ENCODE measurements around the gene CTNNA2.

Gene CTNNA2

GRCh38 chr2:79713131-79713785 is 200.4 kb downstream of the CTNNA2 start:
- no peak for DNase-seq
- no peak for TF ChIP-seq CTCF (IDR thresholded peaks at IDR 0.05; ENCODE audit: low read depth, low read length, missing control alignments)
- H3K27ac ChIP-seq = no peak overlapping the region

GRCh38 chr2:79714283-79714682 is 201.4 kb downstream of the CTNNA2 start:
- no peaks in the 10 kb centered on the region for H3K36me3 ChIP-seq (replicated peaks)
- H3K4me3 ChIP-seq (ENCODE audit: low read depth, low read length) = no peak overlapping the region
- no peak overlapping the region for H3K27ac ChIP-seq
- H3K27me3 ChIP-seq (replicated peaks) = no peaks in the 10 kb centered on the region
- TF ChIP-seq CTCF (IDR thresholded peaks at IDR 0.05; ENCODE audit: low read depth, low read length, missing control alignments) = no peak
- no peak for DNase-seq
- in situ Hi-C loops (cut with HindIII; ENCODE audit: low pct_ligation_motif_present, low sequenced_read_pairs) = no loop called here

More at GRCh38 chr2:79713131-79713785, 200.4 kb downstream of the CTNNA2 start:
- no peaks in the 10 kb centered on the region for H3K27me3 ChIP-seq (replicated peaks)
- H3K36me3 ChIP-seq (replicated peaks) = no peaks in the 10 kb centered on the region
- in situ Hi-C loops (cut with HindIII; ENCODE audit: low pct_ligation_motif_present, low sequenced_read_pairs) = no loop called here
- no peak overlapping the region for H3K4me3 ChIP-seq (ENCODE audit: low read depth, low read length)

GRCh38 chr2:79715338-79715737 is 202.5 kb downstream of the CTNNA2 start:
- TF ChIP-seq CTCF (IDR thresholded peaks at IDR 0.05; ENCODE audit: low read depth, low read length, missing control alignments) = no peak
- no peak overlapping the region for H3K27ac ChIP-seq
- no peaks in the 10 kb centered on the region for H3K27me3 ChIP-seq (replicated peaks)
- H3K4me3 ChIP-seq (ENCODE audit: low read depth, low read length) = no peak overlapping the region
- H3K36me3 ChIP-seq (replicated peaks) = no peaks in the 10 kb centered on the region
- DNase-seq = no peak
- in situ Hi-C loops (cut with HindIII; ENCODE audit: low pct_ligation_motif_present, low sequenced_read_pairs) = no loop called here

- no peaks in the 10 kb centered on the region for H3K27me3 ChIP-seq (replicated peaks)
- no peak overlapping the region for H3K27ac ChIP-seq
- TF ChIP-seq CTCF (IDR thresholded peaks at IDR 0.05; ENCODE audit: low read depth, low read length, missing control alignments) = no peak
- H3K4me3 ChIP-seq (ENCODE audit: low read depth, low read length) = no peak overlapping the region
- in situ Hi-C loops (cut with HindIII; ENCODE audit: low pct_ligation_motif_present, low sequenced_read_pairs) = no loop called here
- no peak for DNase-seq
- H3K36me3 ChIP-seq (replicated peaks) = no peaks in the 10 kb centered on the region
Measured at GRCh38 chr2:79716266-79716665, 203.4 kb downstream of the CTNNA2 start.

- Histone ChIP-seq H3K27ac (peak overlapping the region; percentile 41), H3K4me3 (ENCODE audit: low read depth, low read length) (no peak overlapping the region), H3K27me3 (replicated peaks) (no peaks in the 10 kb centered on the region), H3K36me3 (replicated peaks) (no peaks in the 10 kb centered on the region)
- no peak for TF ChIP-seq CTCF (IDR thresholded peaks at IDR 0.05; ENCODE audit: low read depth, low read length, missing control alignments)
- peak; percentile 68 for DNase-seq
- in situ Hi-C loops (cut with HindIII; ENCODE audit: low pct_ligation_motif_present, low sequenced_read_pairs) = no loop called here
Measured at GRCh38 chr2:79717364-79718007, 204.6 kb downstream of the CTNNA2 start.

All from brain microvascular endothelial cell (primary cell).